Testis (tissue), 3 donors: ENCODE results near the gene MARCHF3. TPM values are rescaled to one million over a fixed set of nuclear protein-coding genes. Genes with fewer than 3 reads are reported as not detected.

ENCODE experiments used
- DNase-seq: peaks from one replicate; pipeline ENCODE4 v3.0.0-alpha.2; 2019
- H3K27ac ChIP-seq, 2 donors: fragments of 200-600 bp; sonication (generic); one replicate each; pipeline ENCODE4 v1.5.1; 2019
- H3K27me3 ChIP-seq: fragments of 200-600 bp; sonication (generic); one replicate; pipeline ENCODE4 v1.5.1; 2019
- H3K36me3 ChIP-seq: fragments of 200-600 bp; sonication (generic); one replicate; pipeline ENCODE4 v1.5.1; 2017; ENCODE audit warnings: low read depth; ENCODE audit errors: missing control alignments
- H3K4me1 ChIP-seq: fragments of 200-600 bp; sonication (generic); one replicate; pipeline ENCODE4 v1.5.1; 2019
- H3K4me3 ChIP-seq, 2 donors: fragments of 200-600 bp; sonication (generic); one replicate each; pipeline ENCODE4 v1.5.1; 2017 to 2019
- H3K9me3 ChIP-seq: fragments of 200-600 bp; sonication (generic); one replicate; pipeline ENCODE4 v1.5.1; 2017
- POLR2A ChIP-seq: fragments of 450-650 bp; IDR thresholded peaks from one replicate; pipeline ENCODE4 v1.6.1; 2017; ENCODE audit warnings: antibody characterized with exemption, mild to moderate bottlenecking, moderate library complexity
- WGBS, 2 donors: methylation state at CpG; one replicate each; pipeline ENCODE4 v1.1.5; 2018; 5-methylcytosine and 5-hydroxymethylcytosine counted together
- intact Hi-C: fragments of 100-400 bp; cut with DNase I; formaldehyde crosslinking; loops from one replicate; pipeline ENCODE4 v1.15.1; 2023; ENCODE audit warnings: low total_unique reads
- polyA plus RNA-seq: library from polyadenylated mRNA; stranded (reverse); fragments of 350-450 nt; fragmentation: Illumina TruSeq; extraction: RNeasy Lipid Tissue Mini Kit (QIAGEN cat#74804); gene quantifications from one replicate; pipeline ENCODE4 v1.2.3, GENCODE V29; 2014; ENCODE audit warnings: low read depth, low replicate concordance; ENCODE audit not compliant: insufficient read depth
- total RNA-seq, 2 donors: library from RNA; depleted of rRNA; stranded (reverse); fragments of >200 nt; gene quantifications; one replicate each; pipeline ENCODE4 v1.2.3, GENCODE V29; 2016
- TF ChIP-seq, protein P1 (sequence below), 3 experiments: fragments of 450-650 bp in 2 of 3; fragments of 200-600 bp in 1 of 3; sonication (generic) in 1 of 3; IDR thresholded peaks; one replicate each; pipeline ENCODE4 v1.5.1; 2016 to 2019; ENCODE audit warnings: antibody characterized with exemption in 3 of 3, mild to moderate bottlenecking in 2 of 3, moderate library complexity in 1 of 3

Gene MARCHF3
- total and polyA plus RNA-seq, 3 donors from 2014 or later = 34.0 to 81.9 (median 38.8) TPM

DNA sequence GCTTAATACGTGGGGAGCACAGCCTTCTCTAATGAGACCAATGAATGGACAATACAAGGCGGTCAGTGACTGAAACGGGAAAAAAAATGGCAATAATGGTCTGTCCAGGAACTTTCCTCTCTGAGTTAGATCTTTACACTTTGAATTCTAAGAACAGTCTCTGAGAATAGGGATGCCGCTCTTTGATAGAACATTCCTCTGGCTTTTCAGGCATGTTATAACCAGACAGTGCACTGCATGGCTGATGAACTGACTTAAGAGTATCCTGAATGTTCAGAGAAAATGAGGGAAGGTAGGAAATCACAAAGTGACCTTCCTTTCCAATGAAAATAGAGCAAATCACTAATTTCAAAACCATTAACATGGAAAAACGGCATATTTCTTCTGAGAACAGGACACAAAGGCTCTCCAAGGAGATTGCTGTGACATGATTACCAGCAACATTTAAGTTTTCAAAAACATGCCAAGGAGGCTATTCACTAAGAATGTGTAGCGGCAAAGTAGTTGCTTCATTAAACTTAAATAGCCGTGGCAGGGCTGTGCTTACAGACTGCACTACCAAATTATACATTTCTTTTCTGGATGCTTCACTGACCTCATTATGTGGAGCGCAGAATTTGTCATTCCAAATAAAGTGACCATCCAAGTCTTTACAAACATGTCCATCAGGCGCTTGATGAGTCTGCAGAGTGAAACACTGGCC is 105.9 kb downstream of the MARCHF3 start:
- TF ChIP-seq, protein P1, sequence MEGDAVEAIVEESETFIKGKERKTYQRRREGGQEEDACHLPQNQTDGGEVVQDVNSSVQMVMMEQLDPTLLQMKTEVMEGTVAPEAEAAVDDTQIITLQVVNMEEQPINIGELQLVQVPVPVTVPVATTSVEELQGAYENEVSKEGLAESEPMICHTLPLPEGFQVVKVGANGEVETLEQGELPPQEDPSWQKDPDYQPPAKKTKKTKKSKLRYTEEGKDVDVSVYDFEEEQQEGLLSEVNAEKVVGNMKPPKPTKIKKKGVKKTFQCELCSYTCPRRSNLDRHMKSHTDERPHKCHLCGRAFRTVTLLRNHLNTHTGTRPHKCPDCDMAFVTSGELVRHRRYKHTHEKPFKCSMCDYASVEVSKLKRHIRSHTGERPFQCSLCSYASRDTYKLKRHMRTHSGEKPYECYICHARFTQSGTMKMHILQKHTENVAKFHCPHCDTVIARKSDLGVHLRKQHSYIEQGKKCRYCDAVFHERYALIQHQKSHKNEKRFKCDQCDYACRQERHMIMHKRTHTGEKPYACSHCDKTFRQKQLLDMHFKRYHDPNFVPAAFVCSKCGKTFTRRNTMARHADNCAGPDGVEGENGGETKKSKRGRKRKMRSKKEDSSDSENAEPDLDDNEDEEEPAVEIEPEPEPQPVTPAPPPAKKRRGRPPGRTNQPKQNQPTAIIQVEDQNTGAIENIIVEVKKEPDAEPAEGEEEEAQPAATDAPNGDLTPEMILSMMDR (IDR thresholded peaks at IDR 0.05) = no peak
- no peak for TF ChIP-seq POLR2A
- no peak for DNase-seq
- H3K27me3 ChIP-seq = no peaks in the 10 kb centered on the region
- H3K9me3 ChIP-seq = no peaks in the 10 kb centered on the region
- no peak overlapping the region for H3K4me3 ChIP-seq
- no peaks in the 10 kb centered on the region for H3K36me3 ChIP-seq
- H3K4me1 ChIP-seq = no peaks in the 10 kb centered on the region
- H3K27ac ChIP-seq = no peak overlapping the region
- 94 to 97% methylated on average over 9 of the region's 9 CpGs for WGBS, 2 donors
- intact Hi-C loops = no loop called here

DNA sequence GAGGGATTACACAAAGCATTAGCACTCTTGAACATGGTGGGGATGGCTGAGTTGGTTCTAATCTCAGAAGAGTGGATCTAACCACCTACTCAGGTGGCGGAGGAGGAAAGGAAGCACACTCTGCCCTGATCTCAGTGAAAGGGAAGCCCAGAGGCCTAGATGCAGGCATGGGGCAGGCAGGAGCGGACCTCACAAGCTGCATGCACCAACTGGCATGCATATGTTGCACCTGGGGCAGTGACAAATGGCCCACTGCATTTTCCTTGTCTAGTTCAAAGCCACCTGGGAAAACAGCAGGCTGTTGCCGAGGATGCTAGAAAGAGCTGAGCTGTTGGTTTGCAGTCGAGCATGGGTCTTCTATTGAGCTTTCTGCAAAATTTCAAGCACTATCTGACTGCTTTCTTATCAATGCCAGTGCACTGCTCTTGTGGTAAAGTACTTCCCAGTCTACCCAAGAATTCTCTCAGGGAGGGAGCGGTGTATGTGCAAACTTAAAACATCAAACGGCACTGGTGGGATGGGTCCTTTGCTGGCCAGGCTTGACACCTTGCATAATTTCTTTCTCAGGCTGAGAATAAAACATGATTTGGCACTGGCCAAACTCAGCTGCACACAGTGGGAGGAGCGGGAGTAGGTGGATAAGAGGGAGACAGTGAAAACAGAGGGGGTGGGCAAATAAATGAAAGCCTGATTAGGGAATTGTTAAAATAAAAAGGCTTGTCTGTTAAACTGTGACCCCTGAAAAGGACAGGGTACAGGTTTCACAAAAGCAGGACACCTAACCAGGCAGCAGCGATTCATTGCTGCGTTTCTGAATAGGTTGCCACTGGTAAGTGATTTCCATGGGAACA is 108.9 kb downstream of the MARCHF3 start:
- DNase-seq = no peak
- H3K36me3 ChIP-seq = no peaks in the 10 kb centered on the region
- H3K27ac ChIP-seq = no peak overlapping the region
- 80 to 85% methylated on average over 9 of the region's 9 CpGs for WGBS, 2 donors
- no peak overlapping the region for H3K4me3 ChIP-seq
- H3K27me3 ChIP-seq = no peaks in the 10 kb centered on the region
- H3K4me1 ChIP-seq = no peaks in the 10 kb centered on the region
- TF ChIP-seq, protein P1 (IDR thresholded peaks at IDR 0.05) = no peak
- TF ChIP-seq POLR2A = no peak
- no peaks in the 10 kb centered on the region for H3K9me3 ChIP-seq
- intact Hi-C loops = no loop called here

DNA sequence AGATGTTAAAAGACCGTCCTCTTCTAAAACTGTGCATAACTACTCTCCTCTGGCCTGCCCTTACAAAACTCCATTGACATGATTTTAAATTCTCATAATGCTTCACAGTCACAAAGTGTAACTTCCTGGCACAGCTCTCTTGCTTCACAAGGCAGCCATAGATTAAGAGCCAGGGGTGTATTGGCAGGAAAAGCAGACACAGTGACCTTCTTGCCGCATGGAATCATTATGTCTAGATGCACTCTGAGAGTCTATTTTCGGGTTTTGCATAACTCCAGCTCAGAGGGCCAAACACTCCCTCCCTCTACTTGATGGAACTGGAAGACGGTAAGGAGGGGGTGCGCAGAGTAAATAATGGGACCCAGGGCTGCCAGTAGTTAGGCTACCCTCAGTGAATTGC is 110.1 kb downstream of the MARCHF3 start:
- TF ChIP-seq POLR2A = no peak
- TF ChIP-seq, protein P1 (IDR thresholded peaks at IDR 0.05) = no peak
- 50 to 65% methylated on average over 5 of the region's 5 CpGs for WGBS, 2 donors
- Histone ChIP-seq H3K9me3 (no peaks in the 10 kb centered on the region), H3K36me3 (no peaks in the 10 kb centered on the region), H3K4me3 (no peak overlapping the region), H3K27ac (no peak overlapping the region), H3K27me3 (no peaks in the 10 kb centered on the region), H3K4me1 (no peaks in the 10 kb centered on the region)
- intact Hi-C loops = no loop called here
- no peak for DNase-seq

DNA sequence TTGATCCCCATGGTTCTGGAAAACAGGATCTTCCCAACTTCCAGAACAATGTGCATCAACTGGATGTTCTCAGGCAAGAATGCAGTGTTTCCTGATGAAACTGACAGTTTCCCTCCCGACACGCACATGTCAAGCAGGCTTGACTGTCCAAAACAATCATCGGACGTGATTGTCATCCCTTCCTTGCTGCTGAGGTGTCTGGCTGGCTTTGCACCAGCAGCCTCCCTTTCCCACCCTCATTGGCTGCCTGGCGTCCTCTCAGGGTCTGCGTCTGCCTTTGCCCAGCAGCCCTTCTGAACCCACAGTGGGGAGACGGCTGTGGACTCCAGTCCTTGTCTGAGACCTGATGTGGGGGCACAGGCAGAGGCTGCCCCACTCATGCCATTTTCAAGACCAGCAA is 110.8 kb downstream of the MARCHF3 start:
- no peak for TF ChIP-seq POLR2A
- TF ChIP-seq, protein P1 (IDR thresholded peaks at IDR 0.05) = no peak
- H3K4me3 ChIP-seq = no peak overlapping the region
- H3K27ac ChIP-seq = no peak overlapping the region
- H3K4me1 ChIP-seq = no peaks in the 10 kb centered on the region
- WGBS, 2 donors = 84 to 94% methylated on average over 7 of the region's 7 CpGs
- DNase-seq = no peak
- no peaks in the 10 kb centered on the region for H3K36me3 ChIP-seq
- no peaks in the 10 kb centered on the region for H3K27me3 ChIP-seq
- intact Hi-C loops = no loop called here
- H3K9me3 ChIP-seq = no peaks in the 10 kb centered on the region
